DND-41 (cell line): ENCODE data around the gene NF2.

Experiments
- ATAC-seq: fragments of 200-7000 bp; cut with Tn5 transposase; 3 replicates; pipeline ENCODE4 v1.9.1; 2021; ENCODE audit warnings: low read depth; ENCODE audit not compliant: insufficient read depth
- DNase-seq: peaks from one replicate; pipeline ENCODE4 v3.0.0-alpha.2; 2020
- H2AFZ ChIP-seq: 2 replicates; pipeline ENCODE4 v1.6.0; 2012; ENCODE audit warnings: low read depth, low read length
- H3K27ac ChIP-seq: 2 replicates; pipeline ENCODE4 v1.5.1; 2012; ENCODE audit warnings: low read length, inconsistent platforms
- H3K27me3 ChIP-seq: fragments of 200-600 bp; sonication (generic); 2 replicates; pipeline ENCODE4 v1.6.0; 2012; ENCODE audit warnings: low read length, mild to moderate bottlenecking, inconsistent platforms; ENCODE audit not compliant: insufficient read depth, poor library complexity
- H3K36me3 ChIP-seq: 2 replicates; pipeline ENCODE4 v1.5.1; 2012; ENCODE audit warnings: low read length, inconsistent platforms; ENCODE audit not compliant: insufficient read depth
- H3K4me1 ChIP-seq: 2 replicates; pipeline ENCODE4 v1.5.1; 2012; ENCODE audit warnings: mild to moderate bottlenecking, low read length; ENCODE audit not compliant: insufficient read depth
- H3K4me2 ChIP-seq: 2 replicates; pipeline ENCODE4 v1.6.0; 2012; ENCODE audit warnings: mild to moderate bottlenecking, moderate library complexity, low read length, inconsistent platforms; ENCODE audit not compliant: insufficient read depth
- H3K4me3 ChIP-seq, 2 experiments: fragments of 200-600 bp in 1 of 2; shearing (Covaris generic) in 1 of 2; 2 replicates each; pipeline ENCODE4 v1.5.1; 2012 to 2016; ENCODE audit warnings: inconsistent platforms in 2 of 2, low read length in 2 of 2, mild to moderate bottlenecking in 2 of 2, low read depth in 1 of 2, moderate library complexity in 1 of 2
- H3K79me2 ChIP-seq: 2 replicates; pipeline ENCODE4 v1.6.0; 2012; ENCODE audit warnings: low read length, inconsistent platforms; ENCODE audit not compliant: insufficient read depth
- H3K9ac ChIP-seq: 2 replicates; pipeline ENCODE4 v1.6.0; 2012; ENCODE audit warnings: low read depth, mild to moderate bottlenecking, inconsistent platforms, low read length, moderate library complexity
- H3K9me3 ChIP-seq: 2 replicates; pipeline ENCODE4 v1.5.1; 2012; ENCODE audit warnings: low read length, moderate library complexity, mild to moderate bottlenecking, inconsistent platforms; ENCODE audit not compliant: insufficient read depth, severe bottlenecking
- H4K20me1 ChIP-seq: 2 replicates; pipeline ENCODE4 v1.6.0; 2012; ENCODE audit warnings: low read length; ENCODE audit not compliant: insufficient read depth
- CTCF ChIP-seq: IDR thresholded peaks from 2 replicates; pipeline ENCODE4 v1.5.1; 2012; ENCODE audit warnings: borderline replicate concordance, low read length, moderate library complexity, mild to moderate bottlenecking; ENCODE audit not compliant: poor library complexity, severe bottlenecking; ENCODE audit errors: extremely low read depth
- EZH2 ChIP-seq: IDR thresholded peaks from 3 replicates; pipeline ENCODE4 v1.6.1; 2012; ENCODE audit warnings: borderline replicate concordance, low read depth, mild to moderate bottlenecking, moderate library complexity, low read length, inconsistent platforms; ENCODE audit not compliant: severe bottlenecking

Gene NF2

DNA sequence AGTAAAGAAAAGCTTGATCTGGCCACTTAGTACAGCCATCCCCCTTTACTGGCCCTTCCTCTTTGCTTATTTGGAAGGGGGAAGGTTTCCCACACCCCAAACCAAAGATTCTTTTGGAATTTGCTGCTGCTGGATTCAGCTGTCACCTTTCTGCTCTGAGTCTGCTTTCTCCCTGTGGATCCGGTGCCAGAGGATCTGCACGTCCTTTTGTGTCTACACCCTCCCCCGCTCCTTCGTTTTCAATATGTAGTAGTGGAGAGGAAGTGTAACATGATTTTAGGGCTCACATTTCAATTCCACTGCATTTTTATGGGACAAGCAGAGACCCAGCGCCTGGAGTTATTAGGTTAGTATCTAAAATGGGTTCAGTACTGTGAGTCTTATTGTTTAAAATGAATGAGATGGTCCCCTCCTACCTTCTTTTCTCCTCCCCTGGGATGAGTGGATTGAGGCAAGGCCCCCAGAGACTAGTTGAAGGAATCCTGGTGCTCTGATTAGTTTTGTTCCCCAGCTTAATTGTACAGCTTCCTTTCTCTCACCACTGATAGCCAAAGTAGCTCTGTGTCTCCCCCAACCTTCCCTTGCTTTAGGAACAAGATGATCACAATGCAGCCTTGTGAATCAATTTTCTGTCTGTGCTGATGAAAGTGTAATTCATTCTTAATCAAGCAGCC is 85.9 kb downstream of the NF2 start:
- H3K27ac ChIP-seq: no peak overlapping the region
- peaks cover 77% of the 10 kb centered on the region for H3K36me3 ChIP-seq
- H3K27me3 ChIP-seq: no peaks in the 10 kb centered on the region
- no peaks in the 10 kb centered on the region for H3K9me3 ChIP-seq
- H3K4me3 ChIP-seq: no peak overlapping the region
- H3K79me2 ChIP-seq: no peaks in the 10 kb centered on the region
- H3K4me2 ChIP-seq: no peak overlapping the region
- H3K4me1 ChIP-seq: no peaks in the 10 kb centered on the region
- no peak overlapping the region for H3K9ac ChIP-seq
- ATAC-seq (no peak), DNase-seq (no peak)
- no peak for TF ChIP-seq EZH2
- TF ChIP-seq CTCF: no peak
- H2AFZ ChIP-seq: no peak overlapping the region
- H4K20me1 ChIP-seq: peaks cover 8% of the 10 kb centered on the region; the same call in 1 of the 2 replicates

DNA sequence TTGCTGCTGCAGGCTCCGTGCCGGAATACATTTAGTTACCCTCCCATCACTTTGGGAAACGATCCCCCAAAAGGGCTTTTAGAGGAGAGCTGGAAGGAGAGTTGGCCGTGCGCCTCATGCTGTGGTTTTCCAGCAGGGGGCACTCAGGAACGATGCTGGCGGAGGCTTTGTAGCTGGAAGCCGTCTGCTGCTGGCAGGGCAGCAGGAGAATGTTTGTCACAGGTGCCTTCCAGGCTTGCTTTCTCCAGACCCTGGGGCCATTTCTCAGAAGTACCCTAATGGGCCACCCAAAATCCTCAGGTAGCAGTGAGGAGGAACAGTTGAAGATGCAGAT is 86.4 kb downstream of the NF2 start:
- H3K27ac ChIP-seq: no peak overlapping the region
- no peaks in the 10 kb centered on the region for H3K4me1 ChIP-seq
- H3K36me3 ChIP-seq: peaks cover 77% of the 10 kb centered on the region
- DNase-seq: peak; percentile 49
- no peaks in the 10 kb centered on the region for H3K79me2 ChIP-seq
- no peak overlapping the region for H3K4me2 ChIP-seq
- peak; percentile 58 for ATAC-seq
- no peaks in the 10 kb centered on the region for H3K27me3 ChIP-seq
- no peak overlapping the region for H3K9ac ChIP-seq
- no peaks in the 10 kb centered on the region for H3K9me3 ChIP-seq
- TF ChIP-seq CTCF: peak; percentile 74
- no peak for TF ChIP-seq EZH2
- peaks cover 8% of the 10 kb centered on the region; the same call in 1 of the 2 replicates for H4K20me1 ChIP-seq
- H3K4me3 ChIP-seq: no peak overlapping the region
- no peak overlapping the region for H2AFZ ChIP-seq

DNA sequence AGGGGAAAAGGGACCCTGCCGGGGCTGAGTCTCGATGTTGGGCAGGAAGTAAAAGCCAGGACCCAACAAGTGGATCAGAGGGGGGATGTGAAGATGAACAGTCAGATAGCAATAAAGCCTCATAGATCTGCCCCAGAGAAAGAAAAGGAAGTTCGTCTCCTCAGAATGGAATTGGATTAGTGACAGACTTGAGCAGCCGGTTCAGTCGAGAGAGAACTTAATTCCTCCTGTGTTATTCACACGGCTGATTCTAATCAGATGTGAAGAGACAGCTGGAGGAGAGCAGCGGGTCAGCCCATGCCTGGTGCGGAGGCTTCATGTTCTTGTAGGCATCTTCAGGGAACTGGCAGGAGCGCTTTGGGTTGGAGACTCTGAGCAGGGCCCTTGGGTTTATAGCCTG is 87.0 kb downstream of the NF2 start:
- Histone ChIP-seq H3K27ac (no peak overlapping the region), H3K36me3 (peaks cover 78% of the 10 kb centered on the region), H3K27me3 (no peaks in the 10 kb centered on the region), H3K4me2 (no peak overlapping the region), H3K79me2 (no peaks in the 10 kb centered on the region), H3K4me3 (no peak overlapping the region), H3K9ac (no peak overlapping the region), H2AFZ (no peak overlapping the region), H4K20me1 (peaks cover 8% of the 10 kb centered on the region; the same call in 1 of the 2 replicates), H3K9me3 (no peaks in the 10 kb centered on the region), H3K4me1 (no peaks in the 10 kb centered on the region)
- no peak for DNase-seq
- no peak for ATAC-seq
- TF ChIP-seq EZH2 (no peak), CTCF (no peak)
